Astrocyte (in vitro differentiated cells and primary cell): Measurements from ENCODE around the gene TEPSIN.

ENCODE experiments used
- EZH2 ChIP-seq: IDR thresholded peaks from 2 replicates; pipeline ENCODE4 v1.6.1; 2012; ENCODE audit warnings: mild to moderate bottlenecking, low read length, inconsistent platforms; ENCODE audit not compliant: insufficient read depth
- TF ChIP-seq, protein P1 (sequence below): IDR thresholded peaks from 2 replicates; pipeline ENCODE4 v1.5.1; 2011; ENCODE audit warnings: low read depth, mild to moderate bottlenecking, inconsistent platforms, low read length, moderate library complexity; ENCODE audit not compliant: insufficient read depth

GRCh38 chr17:81182596-81182995 lies 56.3 kb downstream of the TEPSIN start:
- TF ChIP-seq EZH2 = no peak
- TF ChIP-seq, protein P1, sequence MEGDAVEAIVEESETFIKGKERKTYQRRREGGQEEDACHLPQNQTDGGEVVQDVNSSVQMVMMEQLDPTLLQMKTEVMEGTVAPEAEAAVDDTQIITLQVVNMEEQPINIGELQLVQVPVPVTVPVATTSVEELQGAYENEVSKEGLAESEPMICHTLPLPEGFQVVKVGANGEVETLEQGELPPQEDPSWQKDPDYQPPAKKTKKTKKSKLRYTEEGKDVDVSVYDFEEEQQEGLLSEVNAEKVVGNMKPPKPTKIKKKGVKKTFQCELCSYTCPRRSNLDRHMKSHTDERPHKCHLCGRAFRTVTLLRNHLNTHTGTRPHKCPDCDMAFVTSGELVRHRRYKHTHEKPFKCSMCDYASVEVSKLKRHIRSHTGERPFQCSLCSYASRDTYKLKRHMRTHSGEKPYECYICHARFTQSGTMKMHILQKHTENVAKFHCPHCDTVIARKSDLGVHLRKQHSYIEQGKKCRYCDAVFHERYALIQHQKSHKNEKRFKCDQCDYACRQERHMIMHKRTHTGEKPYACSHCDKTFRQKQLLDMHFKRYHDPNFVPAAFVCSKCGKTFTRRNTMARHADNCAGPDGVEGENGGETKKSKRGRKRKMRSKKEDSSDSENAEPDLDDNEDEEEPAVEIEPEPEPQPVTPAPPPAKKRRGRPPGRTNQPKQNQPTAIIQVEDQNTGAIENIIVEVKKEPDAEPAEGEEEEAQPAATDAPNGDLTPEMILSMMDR = no peak
